Measurements from ENCODE around the gene NDUFA8. TPM values are rescaled to one million over a fixed set of nuclear protein-coding genes. Genes with fewer than 3 reads are reported as not detected.

NDUFA8 gene
- total and polyA plus RNA-seq, 2 of the 4 experiments (the other 2 are of a cell fraction), result 45.2 to 98.1 TPM

GRCh38 chr9:122197426-122197825 is 37.8 kb upstream of the NDUFA8 start:
- H2AK5ac ChIP-seq (ENCODE audit: low read depth, low read length), result no peak overlapping the region
- no peak overlapping the region for H3K56ac ChIP-seq (ENCODE audit: extremely low read depth, insufficient read depth, low read length)
- H3K4me2 ChIP-seq (ENCODE audit: low read depth, low read length), result no peak overlapping the region
- H3K36me3 ChIP-seq (ENCODE audit: control insufficient read depth, insufficient read depth, low read length), result no peaks in the 10 kb centered on the region
- no peak overlapping the region for H3K27ac ChIP-seq (ENCODE audit: insufficient read depth, low read length)
- H3K23ac ChIP-seq (ENCODE audit: low read depth, low read length), result no peak overlapping the region
- ATAC-seq (ENCODE audit: low read depth) (no peak), DNase-seq (no peak)
- POLR2A ChIA-PET (ENCODE audit: unreplicated experiment), result no interaction called here
- H2BK5ac ChIP-seq (ENCODE audit: low read depth, low read length, poor library complexity, severe bottlenecking), result no peak overlapping the region
- H4K8ac ChIP-seq (ENCODE audit: low read depth in 2 of 2, low read length in 2 of 2), result no peak overlapping the region
- H2AFZ ChIP-seq (replicated peaks; ENCODE audit: low read length, poor library complexity), result no peak overlapping the region
- no peak overlapping the region for H4K5ac ChIP-seq (ENCODE audit: low read depth, low read length)
- 44% methylated on average over 6 of the region's 7 CpGs; no CpG with 5 or more reads in 1 of the 2 experiments for WGBS, 2 experiments (ENCODE audit: extremely low coverage in 2 of 2, insufficient read length in 1 of 2)
- H2AK9ac ChIP-seq (replicated peaks; ENCODE audit: low read depth, low read length, poor library complexity), result no peak overlapping the region
- H3K18ac ChIP-seq (ENCODE audit: low read depth, low read length), result no peak overlapping the region
- intact Hi-C loops (cut with micrococcal nuclease) (no loop called here), dilution Hi-C loops (cut with HindIII; ENCODE audit: low sequenced_read_pairs, unreplicated experiment) (no loop called here), in situ Hi-C loops (cut with MboI; ENCODE audit: low sequenced_read_pairs) (no loop called here)
- BruUV-seq (replicated peaks), result no TSS peak
- no peaks in the 10 kb centered on the region for H3K79me1 ChIP-seq (ENCODE audit: low read depth in 1 of 2, low read length in 2 of 2)
- no peak overlapping the region for H3K14ac ChIP-seq (replicated peaks; ENCODE audit: low read depth, low read length)
- no peak overlapping the region for H3K4me3 ChIP-seq (ENCODE audit: insufficient read depth, low read depth, low read length)
- H3K27me3 ChIP-seq (ENCODE audit: control insufficient read depth, insufficient read depth, low read length), result peaks cover 38% of the 10 kb centered on the region
- TF ChIP-seq RAD21 (IDR thresholded peaks at IDR 0.05; ENCODE audit: low read length), result no peak
- no peak for TF ChIP-seq POLR2A (IDR thresholded peaks at IDR 0.05; ENCODE audit: low read depth, low read length)
- no peak for TF ChIP-seq CEBPB (IDR thresholded peaks at IDR 0.05; ENCODE audit: low read depth, low read length)
- TF ChIP-seq CHD1 (IDR thresholded peaks at IDR 0.05; ENCODE audit: low read depth, low read length), result no peak
- TF ChIP-seq RCOR1 (IDR thresholded peaks at IDR 0.05; ENCODE audit: insufficient replicate concordance, low read length), result no peak
- CTCF ChIA-PET, result no interaction called here
- no peak overlapping the region for H2BK15ac ChIP-seq (ENCODE audit: low read depth, low read length)
- no peak overlapping the region for H3K9ac ChIP-seq (ENCODE audit: low read depth, low read length)
- no peak overlapping the region for H2BK120ac ChIP-seq (ENCODE audit: low read depth, low read length)
- H3K9me1 ChIP-seq (ENCODE audit: insufficient read depth, low read length), result no peaks in the 10 kb centered on the region
- H4K20me1 ChIP-seq (ENCODE audit: insufficient read depth, low read length), result peaks cover 4% of the 10 kb centered on the region; the same call in 1 of the 2 replicates
- H3K9me3 ChIP-seq (ENCODE audit: control insufficient read depth, insufficient read depth, low read length), result no peaks in the 10 kb centered on the region
- 0 out of 2 replicates have a peak, but pooled peaks cover 4% of the 10 kb centered on the region for H3K4me1 ChIP-seq (ENCODE audit: control insufficient read depth, insufficient read depth, low read length)
- H4K91ac ChIP-seq (ENCODE audit: insufficient read depth, low read depth, low read length), result no peak overlapping the region
- no peak overlapping the region for H3K4ac ChIP-seq (ENCODE audit: low read depth, low read length)
- no peak overlapping the region for H2BK20ac ChIP-seq (ENCODE audit: low read depth, low read length)

All from IMR-90 (cell line).